OCI-LY1 (cell line): Measurements from ENCODE around the gene GASK1A.

Experiments
- CTCF ChIP-seq: fragments of 200-600 bp; sonication (generic), shearing (Covaris generic); IDR thresholded peaks from 2 replicates; pipeline ENCODE4 v1.5.1; 2017; ENCODE audit warnings: mild to moderate bottlenecking, antibody characterized with exemption, low read length, moderate library complexity, mixed read lengths
- EZH2 ChIP-seq: fragments of 200-600 bp; sonication (generic), shearing (Covaris generic); IDR thresholded peaks from 2 replicates; pipeline ENCODE4 v1.8.0; 2017; ENCODE audit warnings: borderline replicate concordance, mixed run types, mild to moderate bottlenecking, antibody characterized with exemption, low read length, moderate library complexity, mixed read lengths

GRCh38 chr3:43012174-43012573 is 33.1 kb downstream of the GASK1A start:
- TF ChIP-seq CTCF, result no peak
- no peak for TF ChIP-seq EZH2
